ENCODE data around the gene COMMD6. TPM values are rescaled to one million over a fixed set of nuclear protein-coding genes. Genes with fewer than 3 reads are reported as not detected.

The COMMD6 gene
- total and polyA plus RNA-seq, 2 experiments from 2014 or later: 125 to 396 TPM

DNA sequence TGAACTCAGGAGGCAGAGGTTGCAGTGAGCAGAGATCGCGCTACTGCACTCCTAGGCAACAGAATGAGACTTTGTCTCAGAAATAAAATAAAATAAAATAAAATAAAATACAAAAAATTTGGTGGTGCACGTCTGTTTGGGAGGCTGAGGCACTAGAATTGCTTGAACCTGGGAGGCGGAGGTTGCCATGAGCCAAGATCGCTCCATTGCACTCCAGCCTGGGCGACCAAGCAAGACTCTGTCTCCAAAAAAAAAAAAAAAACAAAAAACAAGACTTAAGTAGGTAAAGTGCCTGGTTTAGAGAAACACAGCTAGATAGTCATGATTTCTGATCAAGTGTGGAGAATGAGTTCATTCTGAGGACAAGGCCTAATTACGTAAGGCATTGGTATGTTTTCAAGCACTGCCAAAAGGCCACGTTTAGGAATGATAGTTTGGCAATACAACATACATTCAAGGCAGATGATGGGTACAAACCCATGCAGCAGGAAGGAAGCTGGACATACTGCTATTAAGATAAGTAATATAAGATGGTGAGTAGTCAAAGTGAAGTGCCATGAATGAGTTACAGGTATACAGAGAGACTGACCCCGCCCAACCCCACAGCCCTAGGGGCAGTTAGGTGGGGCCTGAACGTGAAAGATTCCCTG is 7.2 kb upstream of the COMMD6 start:
- H3K36me3 ChIP-seq: no peaks in the 10 kb centered on the region
- no peaks in the 10 kb centered on the region for H3K4me1 ChIP-seq (ENCODE audit: low read depth)
- TF ChIP-seq, protein P1, sequence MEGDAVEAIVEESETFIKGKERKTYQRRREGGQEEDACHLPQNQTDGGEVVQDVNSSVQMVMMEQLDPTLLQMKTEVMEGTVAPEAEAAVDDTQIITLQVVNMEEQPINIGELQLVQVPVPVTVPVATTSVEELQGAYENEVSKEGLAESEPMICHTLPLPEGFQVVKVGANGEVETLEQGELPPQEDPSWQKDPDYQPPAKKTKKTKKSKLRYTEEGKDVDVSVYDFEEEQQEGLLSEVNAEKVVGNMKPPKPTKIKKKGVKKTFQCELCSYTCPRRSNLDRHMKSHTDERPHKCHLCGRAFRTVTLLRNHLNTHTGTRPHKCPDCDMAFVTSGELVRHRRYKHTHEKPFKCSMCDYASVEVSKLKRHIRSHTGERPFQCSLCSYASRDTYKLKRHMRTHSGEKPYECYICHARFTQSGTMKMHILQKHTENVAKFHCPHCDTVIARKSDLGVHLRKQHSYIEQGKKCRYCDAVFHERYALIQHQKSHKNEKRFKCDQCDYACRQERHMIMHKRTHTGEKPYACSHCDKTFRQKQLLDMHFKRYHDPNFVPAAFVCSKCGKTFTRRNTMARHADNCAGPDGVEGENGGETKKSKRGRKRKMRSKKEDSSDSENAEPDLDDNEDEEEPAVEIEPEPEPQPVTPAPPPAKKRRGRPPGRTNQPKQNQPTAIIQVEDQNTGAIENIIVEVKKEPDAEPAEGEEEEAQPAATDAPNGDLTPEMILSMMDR (IDR thresholded peaks at IDR 0.05; ENCODE audit: low read depth, low read length): no peak
- no peak overlapping the region for H3K27ac ChIP-seq
- H3K9me3 ChIP-seq (ENCODE audit: low read depth): no peaks in the 10 kb centered on the region
- H3K4me3 ChIP-seq: no peak overlapping the region
- DNase-seq (ENCODE audit: low read depth in 1 of 2, low spot score in 1 of 2): peak in 1 of 2 donors; percentile 94
- H3K27me3 ChIP-seq: no peaks in the 10 kb centered on the region

DNA sequence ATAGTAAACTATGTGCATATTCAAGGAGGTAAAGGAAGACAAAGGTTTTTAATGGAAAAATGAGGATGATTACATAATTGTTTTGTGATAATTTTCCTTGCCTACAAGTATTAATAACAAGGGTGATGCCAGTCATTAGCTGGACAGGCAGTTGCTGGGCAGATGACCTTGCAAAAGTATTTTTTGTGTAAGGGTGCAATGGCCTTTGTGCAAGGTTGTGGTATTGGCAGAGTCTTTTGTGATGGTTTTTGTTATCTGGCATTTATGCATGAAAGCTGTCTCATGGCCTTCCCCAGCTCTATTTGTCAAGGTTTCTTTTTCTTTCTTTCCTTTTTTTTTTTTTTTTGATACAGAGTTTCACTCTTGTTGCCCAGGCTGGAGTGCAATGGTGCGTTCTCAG is 4.3 kb upstream of the COMMD6 start:
- Histone ChIP-seq H3K27me3 (no peaks in the 10 kb centered on the region), H3K4me1 (ENCODE audit: low read depth) (no peaks in the 10 kb centered on the region), H3K9me3 (ENCODE audit: low read depth) (no peaks in the 10 kb centered on the region), H3K4me3 (no peak overlapping the region), H3K36me3 (no peaks in the 10 kb centered on the region), H3K27ac (no peak overlapping the region)
- DNase-seq (ENCODE audit: low read depth in 1 of 2, low spot score in 1 of 2): no peak
- TF ChIP-seq, protein P1 (IDR thresholded peaks at IDR 0.05; ENCODE audit: low read depth, low read length): no peak

DNA sequence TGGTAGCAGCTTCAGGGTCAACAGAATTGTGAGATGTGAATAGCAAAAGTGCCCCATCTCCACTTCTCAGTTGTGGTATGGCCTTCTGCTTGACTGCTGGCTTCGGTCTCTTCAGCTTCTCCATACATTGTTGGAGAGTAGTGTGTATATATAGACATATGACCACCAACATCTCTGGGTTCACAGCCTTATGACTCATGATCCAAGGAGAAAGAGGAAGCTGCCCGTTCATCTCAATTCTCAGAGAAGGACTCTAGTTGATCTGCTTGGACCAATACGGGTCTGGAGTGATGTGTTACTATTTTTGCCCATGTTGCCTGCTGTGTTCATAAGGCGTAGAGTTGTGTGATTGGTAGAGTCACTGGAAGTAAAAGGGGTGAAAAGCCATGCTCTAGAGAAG is 3.6 kb upstream of the COMMD6 start:
- TF ChIP-seq, protein P1 (IDR thresholded peaks at IDR 0.05; ENCODE audit: low read depth, low read length): no peak
- no peak for DNase-seq (ENCODE audit: low read depth in 1 of 2, low spot score in 1 of 2)

DNA sequence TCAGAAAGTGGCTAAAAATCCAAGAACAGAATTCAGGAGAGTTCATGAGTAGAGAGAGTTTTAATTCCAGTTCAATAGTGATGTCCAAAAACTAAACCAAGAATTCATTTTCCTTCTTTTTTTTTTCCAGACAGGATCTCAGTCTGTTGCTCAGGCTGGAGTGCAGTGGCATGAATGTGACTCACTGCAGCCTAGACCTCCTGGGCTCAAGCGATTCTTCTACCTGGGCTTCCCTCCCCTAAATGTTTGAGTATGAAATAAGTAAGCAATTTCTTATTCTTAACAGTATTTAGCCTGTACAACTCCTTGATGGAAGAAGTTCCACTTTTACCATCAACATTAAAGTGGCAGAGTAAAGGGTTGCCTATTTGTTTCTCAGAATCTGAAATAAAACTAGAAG is 3.8 kb downstream of the COMMD6 start:
- Histone ChIP-seq H3K27ac (no peak overlapping the region), H3K4me3 (no peak overlapping the region), H3K9me3 (ENCODE audit: low read depth) (no peaks in the 10 kb centered on the region), H3K36me3 (no peaks in the 10 kb centered on the region), H3K27me3 (no peaks in the 10 kb centered on the region), H3K4me1 (ENCODE audit: low read depth) (peaks cover 16% of the 10 kb centered on the region)
- TF ChIP-seq, protein P1 (IDR thresholded peaks at IDR 0.05; ENCODE audit: low read depth, low read length): no peak
- no peak for DNase-seq (ENCODE audit: low read depth in 1 of 2, low spot score in 1 of 2)

More for the DNA sequence above, 3.6 kb upstream of the COMMD6 start:
- Histone ChIP-seq H3K4me3 (no peak overlapping the region), H3K4me1 (ENCODE audit: low read depth) (peaks cover 6% of the 10 kb centered on the region), H3K9me3 (ENCODE audit: low read depth) (no peaks in the 10 kb centered on the region), H3K27ac (no peak overlapping the region), H3K27me3 (no peaks in the 10 kb centered on the region), H3K36me3 (no peaks in the 10 kb centered on the region)

DNA sequence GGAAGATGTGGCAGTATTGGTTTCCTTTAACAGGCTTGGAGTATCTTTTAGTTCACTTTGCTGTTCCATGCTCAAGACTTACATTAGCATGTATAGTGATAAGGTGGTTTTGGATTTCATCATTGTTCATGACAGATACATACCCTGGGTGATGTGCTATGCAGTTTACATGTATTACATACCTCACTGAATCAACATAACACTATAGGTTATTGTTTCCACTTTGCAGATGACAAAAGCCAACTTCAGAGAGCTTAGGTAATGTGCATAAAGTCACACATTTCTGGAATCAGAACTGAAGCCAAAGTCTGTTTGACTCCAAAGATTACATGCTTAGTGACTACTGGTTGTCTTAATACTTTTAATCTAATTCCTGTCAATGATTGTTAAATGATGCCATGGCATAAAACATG is 7.1 kb downstream of the COMMD6 start:
- DNase-seq (ENCODE audit: low read depth in 1 of 2, low spot score in 1 of 2): no peak
- no peak overlapping the region for H3K4me3 ChIP-seq
- no peaks in the 10 kb centered on the region for H3K9me3 ChIP-seq (ENCODE audit: low read depth)
- peaks cover 9% of the 10 kb centered on the region for H3K4me1 ChIP-seq (ENCODE audit: low read depth)
- TF ChIP-seq, protein P1 (IDR thresholded peaks at IDR 0.05; ENCODE audit: low read depth, low read length): no peak
- H3K27ac ChIP-seq: no peak overlapping the region
- peaks cover 9% of the 10 kb centered on the region for H3K36me3 ChIP-seq
- H3K27me3 ChIP-seq: no peaks in the 10 kb centered on the region

All from cardiac muscle cell (in vitro differentiated cells and primary cell).